ENCODE measurements around the gene DAGLB.
"Not testable (repeated sequence)": the region's sequence is repeated elsewhere in the genome, so short reads cannot be mapped to it uniquely, and the experiment has no call there.

The DAGLB gene

GRCh38 chr7:6402041-6402440 is 45.7 kb downstream of the DAGLB start:
- TF ChIP-seq CTCF (conservative IDR thresholded peaks at IDR 0.05) (no peak), ZFX (IDR thresholded peaks at IDR 0.05) (no peak)
- H3K27ac ChIP-seq, result no peak overlapping the region

GRCh38 chr7:6401536-6401935 is 46.2 kb downstream of the DAGLB start:
- no peak for TF ChIP-seq CTCF (conservative IDR thresholded peaks at IDR 0.05)
- no peak for TF ChIP-seq ZFX (IDR thresholded peaks at IDR 0.05)
- H3K27ac ChIP-seq, result no peak overlapping the region

GRCh38 chr7:6400243-6401105 is 47.3 kb downstream of the DAGLB start:
- not testable (repeated sequence) for H3K27ac ChIP-seq

GRCh38 chr7:6399351-6399750 is 48.4 kb downstream of the DAGLB start:
- TF ChIP-seq CTCF (conservative IDR thresholded peaks at IDR 0.05) (no peak), ZFX (IDR thresholded peaks at IDR 0.05) (no peak)
- H3K27ac ChIP-seq, result no peak overlapping the region

GRCh38 chr7:6398943-6399342 is 48.8 kb downstream of the DAGLB start:
- TF ChIP-seq CTCF (conservative IDR thresholded peaks at IDR 0.05), result no peak
- TF ChIP-seq ZFX (IDR thresholded peaks at IDR 0.05), result no peak
- no peak overlapping the region for H3K27ac ChIP-seq

GRCh38 chr7:6397759-6398495 is 49.8 kb downstream of the DAGLB start:
- H3K27ac ChIP-seq, result not testable (repeated sequence)

- no peak for TF ChIP-seq ZFX (IDR thresholded peaks at IDR 0.05)
- TF ChIP-seq CTCF (conservative IDR thresholded peaks at IDR 0.05), result no peak
- H3K27ac ChIP-seq, result no peak overlapping the region
Observed at GRCh38 chr7:6395898-6396595, 51.7 kb downstream of the DAGLB start.

- H3K27ac ChIP-seq, result no peak overlapping the region
- TF ChIP-seq CTCF (conservative IDR thresholded peaks at IDR 0.05) (no peak), ZFX (IDR thresholded peaks at IDR 0.05) (no peak)
Observed at GRCh38 chr7:6394114-6394513, 53.6 kb downstream of the DAGLB start.
